Gastroesophageal sphincter (tissue), 4 donors: ENCODE data around the gene GAS5. TPM values are rescaled to one million over a fixed set of nuclear protein-coding genes. Genes with fewer than 3 reads are reported as not detected.
"Not testable (repeated sequence)": the region's sequence is repeated elsewhere in the genome, so short reads cannot be mapped to it uniquely, and the experiment has no call there.

Experiments used
- ATAC-seq: fragments of 150-250 bp; one replicate; pipeline ENCODE4 v1.9.1; 2016; ENCODE audit warnings: mild to moderate bottlenecking, moderate library complexity
- H3K27ac ChIP-seq, 4 donors: fragments of 200-600 bp; sonication (generic) in 3 of 4; 1 replicate in 3 of 4; 2 replicates in 1 of 4; pipeline ENCODE4 v1.5.1; 2016 to 2019
- H3K27me3 ChIP-seq: fragments of 200-600 bp; sonication (generic); one replicate; pipeline ENCODE4 v1.5.1; 2019
- H3K36me3 ChIP-seq, 2 donors: fragments of 200-600 bp; sonication (generic); one replicate each; pipeline ENCODE4 v1.5.1; 2019; ENCODE audit warnings: control low read depth in 1 of 2
- H3K4me1 ChIP-seq, 3 donors: fragments of 200-600 bp; sonication (generic); 1 replicate in 2 of 3; 2 replicates in 1 of 3; pipeline ENCODE4 v1.5.1; 2016 to 2019; ENCODE audit warnings: control low read depth in 2 of 3
- H3K4me3 ChIP-seq, 2 donors: fragments of 200-600 bp; sonication (generic); one replicate each; pipeline ENCODE4 v1.5.1; 2019; ENCODE audit warnings: mild to moderate bottlenecking in 1 of 2, moderate library complexity in 1 of 2
- H3K9me3 ChIP-seq, 3 donors: fragments of 200-600 bp; sonication (generic); one replicate each; pipeline ENCODE4 v1.5.1; 2017 to 2019; ENCODE audit warnings: control low read depth in 2 of 3
- EP300 ChIP-seq: sonication (generic); formaldehyde crosslinking; IDR thresholded peaks from one replicate; pipeline ENCODE4 v1.6.1; 2017; ENCODE audit warnings: antibody characterized with exemption, mild to moderate bottlenecking
- POLR2A ChIP-seq, 2 donors: fragments of 450-650 bp; IDR thresholded peaks; one replicate each; pipeline ENCODE4 v1.6.1; 2017; ENCODE audit warnings: antibody characterized with exemption in 2 of 2, mild to moderate bottlenecking in 2 of 2, moderate library complexity in 1 of 2
- POLR2AphosphoS5 ChIP-seq: sonication (generic); formaldehyde crosslinking; IDR thresholded peaks from one replicate; pipeline ENCODE4 v1.6.1; 2017; ENCODE audit warnings: antibody characterized with exemption
- WGBS, 2 donors: methylation state at CpG; one replicate each; pipeline ENCODE4 v1.1.5; 2018; ENCODE audit warnings: low coverage in 1 of 2; 5-methylcytosine and 5-hydroxymethylcytosine counted together
- total RNA-seq, 4 donors: library from RNA; depleted of rRNA; stranded (reverse); fragments of >200 nt; gene quantifications; one replicate each; pipeline ENCODE4 v1.1.0, GENCODE V29; 2016
- TF ChIP-seq, protein P1 (sequence below), 4 experiments: fragments of 200-600 bp in 2 of 4; fragments of 450-650 bp in 2 of 4; sonication (generic) in 1 of 4; IDR thresholded peaks; one replicate each; pipeline ENCODE4 v1.5.1; 2017 to 2019; ENCODE audit warnings: antibody characterized with exemption in 4 of 4, mild to moderate bottlenecking in 2 of 4, moderate library complexity in 2 of 4

GAS5 gene
- total RNA-seq, 4 donors from 2014 or later: 104 to 330 (median 210) TPM

DNA sequence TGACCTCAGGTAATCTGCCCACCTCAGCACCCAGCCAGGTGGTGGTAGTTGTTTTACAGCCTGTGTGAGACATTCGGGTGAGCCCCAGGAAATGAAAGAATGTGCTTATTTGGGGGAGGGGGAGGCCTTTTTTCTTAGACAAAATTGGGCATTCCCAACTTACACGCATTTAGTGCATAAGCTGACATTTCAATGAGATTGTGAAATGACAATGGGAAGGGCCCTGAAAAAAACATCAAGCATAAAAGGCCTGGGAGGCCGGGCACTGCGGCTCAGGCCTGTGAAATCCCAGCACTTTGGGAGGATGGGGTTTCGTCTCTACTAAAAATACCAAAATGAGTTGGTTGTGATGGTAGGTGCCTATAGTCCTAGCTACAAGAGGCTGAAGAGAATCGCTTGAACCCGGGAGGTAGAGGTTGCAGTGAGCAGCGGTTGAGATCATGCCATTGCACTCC is 5.0 kb downstream of the GAS5 start:
- ATAC-seq: no peak
- no peak overlapping the region for H3K4me3 ChIP-seq
- no peak overlapping the region for H3K27ac ChIP-seq
- H3K36me3 ChIP-seq: peaks cover 0 to 86% of the 10 kb centered on the region in 2 donors
- 54 to 82% methylated on average over 4 to 8 of the region's 8 CpGs for WGBS, 2 donors
- H3K9me3 ChIP-seq: no peaks in the 10 kb centered on the region
- TF ChIP-seq POLR2A (IDR thresholded peaks at IDR 0.05): no peak
- peaks cover 0 to 33% (median 7%) of the 10 kb centered on the region in 3 donors for H3K4me1 ChIP-seq
- no peaks in the 10 kb centered on the region for H3K27me3 ChIP-seq

DNA sequence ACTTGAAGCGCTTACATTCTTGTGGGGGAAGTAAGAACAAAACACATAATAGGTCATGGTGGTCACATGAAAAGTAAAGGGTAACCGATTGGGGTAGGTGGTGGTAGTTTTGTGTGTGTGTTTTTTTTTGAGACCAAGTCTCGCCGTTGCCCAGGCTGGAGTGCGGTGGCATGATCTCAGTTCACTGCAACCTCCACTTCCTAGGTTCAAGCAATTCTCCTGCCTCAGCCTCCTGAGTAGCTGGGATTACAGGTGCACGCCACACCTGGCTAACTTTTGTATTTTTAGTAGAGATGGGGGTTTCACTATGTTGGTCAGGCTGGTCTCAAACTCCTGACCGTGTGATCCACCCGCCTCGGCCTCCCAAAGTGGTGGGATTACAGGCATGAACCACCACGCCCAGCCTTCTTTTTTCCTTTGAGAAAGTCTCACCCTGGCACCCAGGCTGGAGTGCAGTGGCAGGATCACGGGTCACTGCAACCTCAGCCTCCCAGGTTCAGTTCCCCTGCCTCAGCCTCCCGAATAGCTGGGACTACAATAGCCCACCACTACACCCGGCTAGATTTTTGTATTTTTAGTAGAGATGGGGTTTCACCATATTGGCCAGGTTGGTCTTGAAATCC is 5.5 kb downstream of the GAS5 start:
- ATAC-seq, H3K9me3 ChIP-seq, H3K4me3 ChIP-seq, H3K27ac ChIP-seq, H3K27me3 ChIP-seq: not testable (repeated sequence)
- Histone ChIP-seq H3K36me3 (peaks cover 0 to 92% of the 10 kb centered on the region in 2 donors), H3K4me1 (peaks cover 0 to 30% (median 7%) of the 10 kb centered on the region in 3 donors)
- 76 to 86% methylated on average over 11 of the region's 13 CpGs for WGBS, 2 donors

DNA sequence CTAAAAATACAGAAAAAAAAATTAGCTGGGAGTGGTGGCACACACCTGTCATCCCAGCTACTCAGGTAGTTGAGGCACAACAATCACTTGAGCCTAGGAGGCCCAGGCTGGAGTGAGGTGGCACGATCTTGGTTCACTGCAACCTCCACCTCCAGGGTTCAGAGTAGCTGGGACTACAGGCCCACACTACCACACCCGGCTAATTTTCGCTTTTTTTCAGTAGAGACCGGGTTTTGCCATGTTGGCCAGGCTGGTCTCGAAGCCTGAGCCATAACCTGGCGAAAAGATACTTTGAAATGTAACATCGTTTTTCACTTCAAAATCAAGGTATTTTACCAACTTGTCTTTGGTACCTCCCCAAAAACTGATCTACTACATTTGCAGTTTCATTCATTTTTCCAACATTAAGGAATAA is 6.1 kb downstream of the GAS5 start:
- H3K36me3 ChIP-seq: peaks cover 0 to 97% of the 10 kb centered on the region in 2 donors

DNA sequence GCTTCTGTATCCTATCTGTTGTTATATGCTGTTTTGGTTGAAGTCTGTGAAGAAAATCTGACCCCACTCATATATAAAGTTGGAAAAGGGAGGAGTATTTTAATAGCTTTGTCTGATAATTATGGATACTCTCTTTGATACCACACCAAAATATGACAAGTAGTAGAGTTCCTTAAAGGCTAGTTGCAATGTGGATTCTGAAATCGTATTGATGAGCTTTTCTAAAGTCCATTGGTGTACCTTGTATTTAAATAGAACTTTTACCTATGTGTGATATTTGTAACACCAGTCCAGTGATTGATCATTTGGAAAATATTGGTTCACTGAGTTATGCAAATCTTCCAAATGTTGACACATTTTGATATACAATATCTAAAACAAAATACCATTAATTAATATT is 7.7 kb downstream of the GAS5 start:
- no peak overlapping the region for H3K27ac ChIP-seq
- peaks cover 0 to 8% (median 0%) of the 10 kb centered on the region in 3 donors for H3K4me1 ChIP-seq
- no peak overlapping the region for H3K4me3 ChIP-seq
- 88 to 100% methylated on average over 1 of the region's 1 CpG for WGBS, 2 donors
- no peaks in the 10 kb centered on the region for H3K9me3 ChIP-seq
- H3K36me3 ChIP-seq: peaks cover 0 to 99% of the 10 kb centered on the region in 2 donors
- no peak for ATAC-seq
- TF ChIP-seq, protein P1, sequence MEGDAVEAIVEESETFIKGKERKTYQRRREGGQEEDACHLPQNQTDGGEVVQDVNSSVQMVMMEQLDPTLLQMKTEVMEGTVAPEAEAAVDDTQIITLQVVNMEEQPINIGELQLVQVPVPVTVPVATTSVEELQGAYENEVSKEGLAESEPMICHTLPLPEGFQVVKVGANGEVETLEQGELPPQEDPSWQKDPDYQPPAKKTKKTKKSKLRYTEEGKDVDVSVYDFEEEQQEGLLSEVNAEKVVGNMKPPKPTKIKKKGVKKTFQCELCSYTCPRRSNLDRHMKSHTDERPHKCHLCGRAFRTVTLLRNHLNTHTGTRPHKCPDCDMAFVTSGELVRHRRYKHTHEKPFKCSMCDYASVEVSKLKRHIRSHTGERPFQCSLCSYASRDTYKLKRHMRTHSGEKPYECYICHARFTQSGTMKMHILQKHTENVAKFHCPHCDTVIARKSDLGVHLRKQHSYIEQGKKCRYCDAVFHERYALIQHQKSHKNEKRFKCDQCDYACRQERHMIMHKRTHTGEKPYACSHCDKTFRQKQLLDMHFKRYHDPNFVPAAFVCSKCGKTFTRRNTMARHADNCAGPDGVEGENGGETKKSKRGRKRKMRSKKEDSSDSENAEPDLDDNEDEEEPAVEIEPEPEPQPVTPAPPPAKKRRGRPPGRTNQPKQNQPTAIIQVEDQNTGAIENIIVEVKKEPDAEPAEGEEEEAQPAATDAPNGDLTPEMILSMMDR (IDR thresholded peaks at IDR 0.05): no peak
- TF ChIP-seq EP300: no peak
- no peak for TF ChIP-seq POLR2AphosphoS5
- H3K27me3 ChIP-seq: no peaks in the 10 kb centered on the region

More for the DNA sequence above, 6.1 kb downstream of the GAS5 start:
- H3K4me3 ChIP-seq: no peak overlapping the region
- no peaks in the 10 kb centered on the region for H3K27me3 ChIP-seq
- ATAC-seq: no peak
- H3K27ac ChIP-seq: no peak overlapping the region
- WGBS, 2 donors: 80 to 97% methylated on average over 2 to 7 of the region's 7 CpGs
- no peaks in the 10 kb centered on the region for H3K9me3 ChIP-seq
- TF ChIP-seq EP300 (no peak), POLR2A (IDR thresholded peaks at IDR 0.05) (no peak), POLR2AphosphoS5 (no peak)
- TF ChIP-seq, protein P1 (IDR thresholded peaks at IDR 0.05): no peak
- H3K4me1 ChIP-seq: peaks cover 0 to 25% (median 5%) of the 10 kb centered on the region in 3 donors

DNA sequence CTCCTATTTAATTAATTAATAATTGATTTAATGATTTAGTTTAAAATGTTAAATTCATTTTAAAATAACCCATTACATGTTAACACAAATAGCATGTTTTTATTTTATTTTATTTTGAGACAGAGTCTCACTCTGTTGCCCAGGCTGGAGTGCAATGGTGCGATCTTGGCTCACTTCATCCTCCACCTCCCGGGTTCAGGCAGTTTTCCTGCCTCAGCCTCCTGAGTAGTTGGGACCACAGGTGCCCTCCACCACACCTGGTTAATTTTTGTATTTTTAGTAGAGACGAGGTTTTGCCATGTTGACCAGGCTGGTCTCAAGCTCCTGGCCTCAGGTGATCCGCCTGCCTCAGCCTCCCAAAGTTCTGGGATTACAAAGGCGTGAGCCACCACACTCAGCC is 8.2 kb downstream of the GAS5 start:
- peaks cover 0 to 99% of the 10 kb centered on the region in 2 donors for H3K36me3 ChIP-seq
- H3K4me1 ChIP-seq: not testable (repeated sequence)

DNA sequence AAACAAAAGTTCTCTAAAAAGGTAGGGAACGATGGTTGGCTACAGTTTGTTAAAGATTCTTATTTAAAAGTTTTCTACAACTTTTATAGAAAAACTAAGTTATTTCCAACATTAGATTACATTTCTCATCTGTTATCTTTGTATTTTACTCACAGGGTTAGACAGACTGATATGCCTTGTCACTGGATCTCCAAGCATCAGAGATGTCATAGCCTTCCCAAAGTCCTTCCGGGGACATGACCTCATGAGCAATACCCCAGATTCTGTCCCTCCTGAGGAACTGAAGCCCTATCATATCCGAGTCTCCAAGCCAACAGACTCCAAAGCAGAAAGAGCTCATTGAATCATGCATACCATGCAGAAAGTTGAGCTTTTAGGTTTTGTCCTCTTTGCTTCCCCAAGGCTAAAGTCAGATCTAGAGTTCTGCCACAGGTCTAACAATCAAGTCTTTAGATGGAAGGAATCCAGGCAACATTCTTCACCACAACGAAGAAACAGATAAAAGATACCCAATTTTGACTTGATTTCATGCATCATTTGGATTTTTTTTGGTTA is 10.3 kb downstream of the GAS5 start:
- peaks cover 0 to 92% of the 10 kb centered on the region in 2 donors for H3K36me3 ChIP-seq
- H3K4me1 ChIP-seq: peaks cover 0 to 9% (median 3%) of the 10 kb centered on the region in 3 donors
- no peaks in the 10 kb centered on the region for H3K27me3 ChIP-seq
- 63 to 77% methylated on average over 2 to 4 of the region's 4 CpGs for WGBS, 2 donors
- TF ChIP-seq EP300: no peak
- TF ChIP-seq POLR2AphosphoS5: no peak
- TF ChIP-seq, protein P1 (IDR thresholded peaks at IDR 0.05): no peak
- no peak for TF ChIP-seq POLR2A (IDR thresholded peaks at IDR 0.05)
- H3K9me3 ChIP-seq: no peaks in the 10 kb centered on the region
- no peak overlapping the region for H3K27ac ChIP-seq
- H3K4me3 ChIP-seq: no peak overlapping the region
- no peak for ATAC-seq

More for the DNA sequence above, 8.2 kb downstream of the GAS5 start:
- not testable (repeated sequence) for H3K27me3 ChIP-seq, H3K4me3 ChIP-seq, H3K9me3 ChIP-seq, H3K27ac ChIP-seq, ATAC-seq
- WGBS, 2 donors: 90 to 94% methylated on average over 4 to 5 of the region's 5 CpGs
